Activated CD8-positive, alpha-beta T cell treated with anti-CD3 and anti-CD28 coated beads for 36 hours (primary cell): ENCODE measurements around the gene AGXT. TPM values are rescaled to one million over a fixed set of nuclear protein-coding genes. Genes with fewer than 3 reads are reported as not detected.
A peak's percentile ranks its signal among the peaks of the same experiment; 100 is the strongest.

Experiments
- ATAC-seq: fragments of 200-7000 bp; cut with Tn5 transposase; one replicate; pipeline ENCODE4 v1.10.0; 2021; ENCODE audit warnings: mild to moderate bottlenecking, moderate library complexity
- CTCF ChIA-PET: fragments of 350-600 bp; sonication (Branson Sonifier 250); formaldehyde crosslinking; loops from one replicate; lab custom pipeline; 2021; ENCODE audit warnings: antibody characterized with exemption; lab: Charles Lee
- POLR2A ChIA-PET: fragments of 350-600 bp; sonication (Branson Sonifier 250); formaldehyde crosslinking; loops from one replicate; lab custom pipeline; 2021; ENCODE audit warnings: antibody characterized with exemption; lab: Charles Lee
- DNase-seq: peaks from one replicate; pipeline ENCODE4 v3.0.0-alpha.2; 2020
- H3K27ac Mint-ChIP-seq: one replicate; pipeline ENCODE4 v1.8.0; 2021; ENCODE audit warnings: mild to moderate bottlenecking, mixed read lengths
- H3K27me3 Mint-ChIP-seq: one replicate; pipeline ENCODE4 v1.8.0; 2021; ENCODE audit warnings: mixed read lengths
- H3K36me3 Mint-ChIP-seq: one replicate; pipeline ENCODE4 v1.8.0; 2021; ENCODE audit warnings: low read depth, mixed read lengths
- H3K4me1 Mint-ChIP-seq: one replicate; pipeline ENCODE4 v1.8.0; 2021; ENCODE audit warnings: low read depth, mixed read lengths
- H3K4me3 Mint-ChIP-seq: one replicate; pipeline ENCODE4 v1.8.0; 2021; ENCODE audit warnings: mild to moderate bottlenecking, moderate library complexity, mixed read lengths
- H3K9me3 Mint-ChIP-seq: one replicate; pipeline ENCODE4 v1.8.0; 2021; ENCODE audit warnings: mixed read lengths
- intact Hi-C: fragments of 100-400 bp; cut with micrococcal nuclease; formaldehyde crosslinking; loops from one replicate; pipeline ENCODE4 v1.10.0; 2022
- total RNA-seq, 2 experiments: library from RNA; stranded (reverse); gene quantifications; one replicate each; pipeline ENCODE4 v1.2.3, GENCODE V29; 2021
- TF ChIP-seq, protein P1 (sequence below): fragments of 200-600 bp; IDR thresholded peaks from one replicate; pipeline ENCODE4 v1.8.0; 2022; ENCODE audit warnings: antibody characterized with exemption, mild to moderate bottlenecking

AGXT gene
- total RNA-seq, 2 experiments from 2014 or later: not detected

DNA sequence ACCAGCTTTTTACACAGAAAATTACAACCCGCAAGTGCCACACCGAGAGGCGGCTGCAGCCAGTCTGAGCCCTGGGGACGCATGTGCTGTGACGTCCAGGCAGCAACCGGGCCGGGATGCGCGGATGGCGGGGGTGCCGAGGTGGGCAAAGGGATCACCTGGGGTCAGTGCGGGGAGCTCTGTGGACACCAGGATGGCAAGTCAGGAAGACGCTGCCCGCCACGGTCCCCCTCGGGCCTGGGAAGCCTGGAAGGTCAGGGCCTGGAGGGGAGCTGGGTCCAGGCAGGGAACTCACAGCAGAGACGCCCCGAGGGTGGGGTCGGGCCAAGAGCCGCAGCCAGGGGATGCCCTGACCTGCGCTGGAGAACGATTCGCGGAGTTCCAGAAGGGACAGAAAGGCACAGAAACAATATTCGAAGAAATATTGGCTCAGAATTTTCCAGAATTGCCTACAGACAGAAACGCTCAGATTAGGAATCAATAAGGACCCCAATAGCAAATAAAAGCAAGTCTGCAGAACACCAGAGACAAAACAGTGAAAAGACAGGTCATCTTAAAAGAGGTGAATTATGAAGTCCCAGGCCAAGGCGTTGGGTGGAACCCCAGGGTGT, 36.9 kb upstream of the AGXT start:
- H3K27me3 Mint-ChIP-seq: peaks cover 16% of the 10 kb centered on the region
- TF ChIP-seq, protein P1, sequence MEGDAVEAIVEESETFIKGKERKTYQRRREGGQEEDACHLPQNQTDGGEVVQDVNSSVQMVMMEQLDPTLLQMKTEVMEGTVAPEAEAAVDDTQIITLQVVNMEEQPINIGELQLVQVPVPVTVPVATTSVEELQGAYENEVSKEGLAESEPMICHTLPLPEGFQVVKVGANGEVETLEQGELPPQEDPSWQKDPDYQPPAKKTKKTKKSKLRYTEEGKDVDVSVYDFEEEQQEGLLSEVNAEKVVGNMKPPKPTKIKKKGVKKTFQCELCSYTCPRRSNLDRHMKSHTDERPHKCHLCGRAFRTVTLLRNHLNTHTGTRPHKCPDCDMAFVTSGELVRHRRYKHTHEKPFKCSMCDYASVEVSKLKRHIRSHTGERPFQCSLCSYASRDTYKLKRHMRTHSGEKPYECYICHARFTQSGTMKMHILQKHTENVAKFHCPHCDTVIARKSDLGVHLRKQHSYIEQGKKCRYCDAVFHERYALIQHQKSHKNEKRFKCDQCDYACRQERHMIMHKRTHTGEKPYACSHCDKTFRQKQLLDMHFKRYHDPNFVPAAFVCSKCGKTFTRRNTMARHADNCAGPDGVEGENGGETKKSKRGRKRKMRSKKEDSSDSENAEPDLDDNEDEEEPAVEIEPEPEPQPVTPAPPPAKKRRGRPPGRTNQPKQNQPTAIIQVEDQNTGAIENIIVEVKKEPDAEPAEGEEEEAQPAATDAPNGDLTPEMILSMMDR: no peak
- intact Hi-C loops: no loop called here
- ChIA-PET CTCF (interaction anchor here (0.9 kb wide), 1 partner anchor 9 kb away, joined by 3 read pairs; no protein-coding TSS in a partner anchor), POLR2A (no interaction called here)
- peaks cover 2% of the 10 kb centered on the region for H3K4me1 Mint-ChIP-seq
- ATAC-seq: no peak
- peak overlapping the region; percentile 70 for H3K4me3 Mint-ChIP-seq
- no peaks in the 10 kb centered on the region for H3K9me3 Mint-ChIP-seq
- DNase-seq: no peak
- no peak overlapping the region for H3K27ac Mint-ChIP-seq
- H3K36me3 Mint-ChIP-seq: no peaks in the 10 kb centered on the region

GRCh38 chr2:240832205-240832727, 36.4 kb upstream of the AGXT start:
- H3K36me3 Mint-ChIP-seq: no peaks in the 10 kb centered on the region
- peak; percentile 98 for ATAC-seq

DNA sequence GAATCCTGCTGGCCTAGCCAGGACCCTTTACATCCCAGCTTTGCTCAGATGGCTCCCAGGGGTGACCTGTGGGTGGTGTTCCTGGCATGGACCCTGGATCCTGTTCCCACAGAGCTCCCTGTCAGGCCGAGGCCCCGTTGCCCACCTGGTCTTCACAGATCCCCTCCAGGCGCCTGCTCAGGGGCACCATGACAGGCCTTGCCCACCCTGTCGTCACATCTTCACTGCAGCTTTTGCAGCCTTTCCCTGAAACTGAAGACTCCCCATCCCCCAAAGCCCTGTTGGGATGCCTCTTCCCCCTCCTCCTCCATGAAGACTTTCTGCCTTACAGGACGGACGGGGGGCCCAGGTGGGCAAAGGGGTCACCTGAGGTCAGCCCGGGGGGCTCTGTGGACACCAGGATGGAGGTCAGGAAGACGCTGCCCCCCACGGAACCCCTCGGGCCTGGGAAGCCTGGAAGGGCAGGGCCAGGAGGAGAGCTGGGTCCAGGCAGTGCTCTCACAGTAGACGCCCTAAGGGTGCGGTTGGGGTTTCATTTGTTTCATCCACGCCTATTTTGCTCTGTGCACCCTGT, 35.6 kb upstream of the AGXT start:
- Mint-ChIP-seq H3K9me3 (no peaks in the 10 kb centered on the region), H3K27ac (no peak overlapping the region), H3K36me3 (no peaks in the 10 kb centered on the region), H3K4me1 (peaks cover 2% of the 10 kb centered on the region), H3K27me3 (peaks cover 13% of the 10 kb centered on the region), H3K4me3 (no peak overlapping the region)
- POLR2A ChIA-PET: no interaction called here
- ATAC-seq (no peak), DNase-seq (no peak)
- TF ChIP-seq, protein P1: no peak
- CTCF ChIA-PET: interaction anchor here (1.7 kb wide), 1 partner anchor 18 kb away, joined by 8 read pairs; no protein-coding TSS in a partner anchor
- intact Hi-C loops: no loop called here

More at GRCh38 chr2:240832205-240832727, 36.4 kb upstream of the AGXT start:
- Mint-ChIP-seq H3K4me3 (peak overlapping the region; percentile 70), H3K4me1 (peaks cover 2% of the 10 kb centered on the region), H3K9me3 (no peaks in the 10 kb centered on the region), H3K27me3 (peaks cover 16% of the 10 kb centered on the region), H3K27ac (no peak overlapping the region)
- TF ChIP-seq, protein P1: no peak
- POLR2A ChIA-PET: no interaction called here
- peak; percentile 97 for DNase-seq
- CTCF ChIA-PET: interaction anchor here (0.9 kb wide), 1 partner anchor 8 kb away, joined by 3 read pairs; no protein-coding TSS in a partner anchor
- intact Hi-C loops: no loop called here

DNA sequence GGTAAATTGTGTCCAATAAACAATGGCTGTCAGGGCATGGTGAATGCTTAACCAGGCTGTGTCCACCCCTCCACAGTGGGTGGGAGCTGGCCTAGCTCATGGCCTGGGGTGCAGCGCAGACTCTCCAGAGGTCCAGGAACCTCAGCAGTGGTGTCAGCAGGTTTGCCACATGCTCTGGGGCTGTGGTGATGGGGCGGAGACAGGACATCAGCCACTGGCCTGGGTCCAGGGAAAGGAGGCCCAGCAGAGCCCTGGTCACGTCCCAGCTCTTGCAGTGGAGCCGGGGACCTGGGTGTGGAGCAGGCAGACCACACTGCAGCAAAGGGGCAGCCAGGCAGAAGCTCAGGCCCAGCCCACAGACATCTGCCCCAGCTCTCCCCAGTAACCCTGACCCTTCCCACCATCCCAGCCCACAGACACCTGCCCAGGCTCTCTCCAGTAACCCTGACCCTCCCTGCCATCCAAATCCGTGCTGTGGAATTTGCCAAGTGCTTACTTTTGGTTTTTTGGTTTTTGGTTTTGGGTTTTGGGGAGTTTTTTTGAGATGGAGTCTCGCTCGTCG, 34.8 kb upstream of the AGXT start:
- DNase-seq (no peak), ATAC-seq (no peak)
- intact Hi-C loops: no loop called here
- TF ChIP-seq, protein P1: no peak
- no peaks in the 10 kb centered on the region for H3K9me3 Mint-ChIP-seq
- peaks cover 10% of the 10 kb centered on the region for H3K27me3 Mint-ChIP-seq
- CTCF ChIA-PET: interaction anchor here (1.7 kb wide), 1 partner anchor 18 kb away, joined by 8 read pairs; no protein-coding TSS in a partner anchor
- H3K27ac Mint-ChIP-seq: no peak overlapping the region
- peaks cover 2% of the 10 kb centered on the region for H3K4me1 Mint-ChIP-seq
- H3K4me3 Mint-ChIP-seq: no peak overlapping the region
- POLR2A ChIA-PET: interaction anchor here (0.9 kb wide), 1 partner anchor 13 kb away, joined by 3 read pairs; no protein-coding TSS in a partner anchor
- H3K36me3 Mint-ChIP-seq: no peaks in the 10 kb centered on the region
